ENCODE results near the gene GPR162.
A peak's percentile ranks its signal among the peaks of the same experiment; 100 is the strongest.
"Not testable (repeated sequence)": the region's sequence is repeated elsewhere in the genome, so short reads cannot be mapped to it uniquely, and the experiment has no call there.

Gene GPR162

GRCh38 chr12:6872073-6873048, 50.7 kb downstream of the GPR162 start:
- peaks cover 7% of the 10 kb centered on the region for H3K36me3 ChIP-seq (ENCODE audit: insufficient read depth, low read length)

DNA sequence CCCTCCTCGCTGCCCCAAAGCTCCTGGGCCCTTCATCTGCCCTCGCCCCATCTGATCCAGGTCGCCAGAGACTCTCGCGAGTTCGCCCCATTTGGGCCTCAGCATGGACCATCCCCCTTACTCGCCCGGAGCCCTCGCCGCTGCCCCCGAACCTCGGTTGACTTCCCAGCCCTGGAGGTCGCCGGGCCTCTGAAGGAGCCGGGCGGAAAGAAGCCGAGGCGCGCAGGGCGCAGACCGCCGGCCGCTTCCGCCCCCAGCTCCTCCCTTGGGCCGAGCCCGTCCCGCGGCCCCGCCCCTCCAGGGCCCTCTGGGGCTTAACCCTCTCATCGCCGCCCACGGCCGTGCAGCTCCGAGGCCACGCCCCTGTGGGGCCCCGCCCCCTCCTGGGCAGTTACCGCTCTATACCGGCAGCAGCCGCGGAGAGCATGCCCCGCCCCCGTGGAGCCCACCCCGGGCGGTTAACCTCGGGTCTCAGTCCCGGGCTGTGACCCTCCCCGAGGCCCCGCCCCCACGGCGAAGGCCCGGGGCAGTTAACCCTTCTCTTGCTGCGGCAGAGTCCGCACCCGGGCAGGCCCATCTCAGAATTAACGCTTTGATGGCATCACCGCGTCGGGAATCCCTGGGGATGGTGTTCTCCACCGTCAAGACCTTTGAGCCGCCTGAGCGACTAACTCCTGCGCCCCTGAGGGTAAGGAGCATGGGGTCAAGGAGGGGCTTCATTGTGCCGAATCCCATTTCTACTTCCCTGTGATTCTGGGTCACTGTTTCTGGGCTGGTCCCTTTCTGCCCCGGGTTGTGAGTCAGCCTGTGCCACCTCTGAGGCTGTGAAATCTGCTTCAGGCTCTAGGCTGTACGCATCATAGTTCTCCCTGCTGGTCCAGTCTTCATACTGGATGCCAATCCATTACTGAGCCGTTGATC, 51.7 kb downstream of the GPR162 start, which contains the start of gene SPSB2:
Gene SPSB2 (minus strand): TSS at position 210 of the 921 bp plus-strand sequence. CDS start 402 bp downstream, outside the sequence.
- H3K9me3 ChIP-seq (ENCODE audit: control insufficient read depth, insufficient read depth, low read length) = no peaks in the 10 kb centered on the region
- peaks cover 5% of the 10 kb centered on the region; the same call in 1 of the 2 replicates for H3K4me1 ChIP-seq (ENCODE audit: insufficient read depth, low read length)
- peak within 1 kb of the TSS; percentile 82 for H3K9ac ChIP-seq (ENCODE audit: low read depth, low read length)
- H3K36me3 ChIP-seq (ENCODE audit: insufficient read depth, low read length) = peaks cover 7% of the 10 kb centered on the region

More at GRCh38 chr12:6872073-6873048, 50.7 kb downstream of the GPR162 start:
- Histone ChIP-seq H3K9ac (ENCODE audit: low read depth, low read length) (peak overlapping the region; percentile 82), H3K9me3 (ENCODE audit: control insufficient read depth, insufficient read depth, low read length) (no peaks in the 10 kb centered on the region), H3K4me1 (ENCODE audit: insufficient read depth, low read length) (peaks cover 5% of the 10 kb centered on the region; the same call in 1 of the 2 replicates)

- H3K36me3 ChIP-seq (ENCODE audit: insufficient read depth, low read length); H3K4me1 ChIP-seq (ENCODE audit: insufficient read depth, low read length); H3K9me3 ChIP-seq (ENCODE audit: control insufficient read depth, insufficient read depth, low read length): not testable (repeated sequence)
- H3K9ac ChIP-seq (ENCODE audit: low read depth, low read length) = peak overlapping the region; percentile 79
These were observed 52.4 kb downstream of the GPR162 start for GRCh38 chr12:6874015-6874368.
